Fibroblast of lung (primary cell): Measurements from ENCODE around the gene CBFB. TPM values are rescaled to one million over a fixed set of nuclear protein-coding genes. Genes with fewer than 3 reads are reported as not detected.

ENCODE experiments used
- DNase-seq, 2 donors: peaks; one replicate each; pipeline versions ENCODE4 v3.0.0 to v3.0.0-alpha.2; 2010; ENCODE audit warnings: low read depth in 2 of 2
- H2AFZ ChIP-seq: 2 replicates; pipeline ENCODE4 v1.5.1; 2012; ENCODE audit warnings: low read length, control low read depth, inconsistent platforms
- H3K27ac ChIP-seq: 2 replicates; pipeline ENCODE4 v1.5.1; 2011; ENCODE audit warnings: low read length, control low read depth; ENCODE audit not compliant: insufficient read depth
- H3K27me3 ChIP-seq: 2 replicates; pipeline ENCODE4 v1.5.1; 2011; ENCODE audit warnings: mild to moderate bottlenecking, low read length; ENCODE audit not compliant: control insufficient read depth, insufficient read depth
- H3K36me3 ChIP-seq: 2 replicates; pipeline ENCODE4 v1.5.1; 2011; ENCODE audit warnings: low read length; ENCODE audit not compliant: control insufficient read depth, insufficient read depth
- H3K4me1 ChIP-seq: 2 replicates; pipeline ENCODE4 v1.5.1; 2011; ENCODE audit warnings: low read length; ENCODE audit not compliant: control insufficient read depth, insufficient read depth; ENCODE audit errors: extremely low read depth
- H3K4me2 ChIP-seq: 2 replicates; pipeline ENCODE4 v1.5.1; 2011; ENCODE audit warnings: low read length, control low read depth; ENCODE audit not compliant: insufficient read depth; ENCODE audit errors: extremely low read depth
- H3K4me3 ChIP-seq, 4 experiments: fragments of 200-600 bp in 1 of 4; sonication (generic) in 1 of 4; replicated peaks in 1 of 4; 2 replicates each; pipeline ENCODE4 v1.5.1; 2011 to 2016; ENCODE audit warnings: low read length in 4 of 4, low read depth in 3 of 4, mild to moderate bottlenecking in 3 of 4, control low read depth in 2 of 4, inconsistent platforms in 1 of 4, mixed read lengths in 1 of 4; ENCODE audit not compliant: insufficient read depth in 1 of 4; ENCODE audit errors: control extremely low read depth in 1 of 4
- H3K79me2 ChIP-seq: 2 replicates; pipeline ENCODE4 v1.5.1; 2012; ENCODE audit warnings: mild to moderate bottlenecking, low read length, inconsistent platforms; ENCODE audit not compliant: control insufficient read depth, insufficient read depth
- H3K9ac ChIP-seq: 2 replicates; pipeline ENCODE4 v1.5.1; 2011; ENCODE audit warnings: mild to moderate bottlenecking, low read length, control low read depth; ENCODE audit not compliant: insufficient read depth
- H3K9me3 ChIP-seq: 2 replicates; pipeline ENCODE4 v1.5.1; 2012; ENCODE audit warnings: low read depth, low read length; ENCODE audit not compliant: control insufficient read depth, insufficient read depth
- H4K20me1 ChIP-seq: 2 replicates; pipeline ENCODE4 v1.5.1; 2011; ENCODE audit warnings: low read length; ENCODE audit not compliant: control insufficient read depth, insufficient read depth; ENCODE audit errors: extremely low read depth
- CTCF ChIP-seq, 2 donors: IDR thresholded peaks in 1 of 2; conservative IDR thresholded peaks in 1 of 2; 1 replicate in 1 of 2; 2 replicates in 1 of 2; pipeline ENCODE4 v1.5.1; 2011 to 2012; ENCODE audit warnings: low read length in 2 of 2, control low read depth in 1 of 2, inconsistent platforms in 1 of 2, low read depth in 1 of 2, mild to moderate bottlenecking in 1 of 2
- EZH2 ChIP-seq: IDR thresholded peaks from 2 replicates; pipeline ENCODE4 v1.5.1; 2012; ENCODE audit warnings: low read length, control low read depth, mild to moderate bottlenecking; ENCODE audit errors: missing control alignments
- polyA plus RNA-seq, 2 donors: library from polyadenylated mRNA; depleted of rRNA in 1 of 2; stranded (reverse) in 1 of 2; unstranded in 1 of 2; fragments of >200 nt; gene quantifications; 2 replicates each; pipeline ENCODE4 v1.2.1, GENCODE V29; 2011 to 2012; ENCODE audit warnings: missing spikeins in 1 of 2
- total RNA-seq: library from RNA; depleted of rRNA; stranded (reverse); fragments of >200 nt; gene quantifications from 2 replicates; pipeline ENCODE4 v1.2.1, GENCODE V29; 2014

CBFB gene
- total and polyA plus RNA-seq, 2 donors (not counting 1 experiment from before 2014, with no cell fraction given) = 51.7 to 64.1 TPM

- Histone ChIP-seq H3K36me3 (peaks cover 18% of the 10 kb centered on the region), H3K27ac (no peak overlapping the region), H3K9me3 (no peaks in the 10 kb centered on the region), H3K4me3 (no peak overlapping the region), H3K79me2 (no peaks in the 10 kb centered on the region), H3K4me2 (no peak overlapping the region), H4K20me1 (no peaks in the 10 kb centered on the region), H3K4me1 (no peaks in the 10 kb centered on the region), H2AFZ (no peak overlapping the region), H3K9ac (no peak overlapping the region), H3K27me3 (no peaks in the 10 kb centered on the region)
- DNase-seq = peak in 1 of 2 donors; percentile 45
- no peak for TF ChIP-seq EZH2
- TF ChIP-seq CTCF (conservative IDR thresholded peaks at IDR 0.05 in 1 of 2, IDR thresholded peaks at IDR 0.05 in 1 of 2; ENCODE audit: low read depth in 1 of 2, low read length in 2 of 2) = no peak
Measured at GRCh38 chr16:67137605-67138004, 108.7 kb downstream of the CBFB start.

DNA sequence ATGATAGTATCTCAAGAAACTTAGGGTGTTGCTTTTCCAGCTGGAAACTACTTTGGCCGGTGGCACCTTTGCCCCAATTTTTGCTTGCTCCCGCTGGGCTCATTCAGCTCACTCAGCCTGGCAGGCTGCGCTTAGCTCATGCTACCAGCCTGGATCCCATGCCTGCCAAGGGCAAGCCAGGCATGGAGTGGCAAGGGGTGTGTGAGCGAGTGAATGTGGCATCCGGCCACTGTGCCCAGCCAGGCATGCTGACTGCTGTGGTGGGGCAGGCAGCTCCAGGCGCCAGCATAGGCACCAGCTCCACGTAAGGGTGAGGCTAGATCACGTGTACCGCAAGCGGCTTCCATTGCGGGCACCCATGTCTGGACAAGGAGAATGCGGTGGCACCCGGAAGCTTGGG lies 112.4 kb downstream of the CBFB start:
- Histone ChIP-seq H3K9ac (no peak overlapping the region), H3K9me3 (no peaks in the 10 kb centered on the region), H4K20me1 (no peaks in the 10 kb centered on the region), H3K27ac (no peak overlapping the region), H3K4me1 (no peaks in the 10 kb centered on the region), H3K27me3 (no peaks in the 10 kb centered on the region), H3K4me3 (no peak overlapping the region), H3K36me3 (peaks cover 20% of the 10 kb centered on the region), H3K79me2 (no peaks in the 10 kb centered on the region), H3K4me2 (no peak overlapping the region), H2AFZ (no peak overlapping the region)
- DNase-seq = no peak
- no peak for TF ChIP-seq CTCF (conservative IDR thresholded peaks at IDR 0.05 in 1 of 2, IDR thresholded peaks at IDR 0.05 in 1 of 2; ENCODE audit: low read depth in 1 of 2, low read length in 2 of 2)
- no peak for TF ChIP-seq EZH2

- Histone ChIP-seq H3K4me2 (no peak overlapping the region), H2AFZ (no peak overlapping the region), H3K79me2 (no peaks in the 10 kb centered on the region), H3K27ac (no peak overlapping the region), H3K4me1 (no peaks in the 10 kb centered on the region), H3K27me3 (no peaks in the 10 kb centered on the region), H3K4me3 (no peak overlapping the region), H3K36me3 (peaks cover 26% of the 10 kb centered on the region), H4K20me1 (no peaks in the 10 kb centered on the region), H3K9ac (no peak overlapping the region), H3K9me3 (no peaks in the 10 kb centered on the region)
- DNase-seq = no peak
- TF ChIP-seq EZH2 (no peak), CTCF (conservative IDR thresholded peaks at IDR 0.05 in 1 of 2, IDR thresholded peaks at IDR 0.05 in 1 of 2; ENCODE audit: low read depth in 1 of 2, low read length in 2 of 2) (no peak)
Measured at GRCh38 chr16:67142342-67142741, 113.4 kb downstream of the CBFB start.
